Smooth muscle cell (in vitro differentiated cells): Measurements from ENCODE around the gene UMAD1. TPM values are rescaled to one million over a fixed set of nuclear protein-coding genes. Genes with fewer than 3 reads are reported as not detected.

ENCODE experiments used
- DNase-seq: peaks from one replicate; lab custom pipeline; 2025; ENCODE audit not compliant: unreplicated experiment; lab: John Stamatoyannopoulos, UW
- H2AFZ ChIP-seq: fragments of 200-600 bp; sonication (generic); 2 replicates; pipeline ENCODE4 v1.6.0; 2016; ENCODE audit warnings: antibody characterized with exemption, low read depth, mild to moderate bottlenecking
- H3F3A ChIP-seq: fragments of 200-600 bp; sonication (generic); 2 replicates; pipeline ENCODE4 v1.6.0; 2017; ENCODE audit warnings: antibody characterized with exemption, low read depth
- H3K27ac ChIP-seq: fragments of 200-600 bp; sonication (generic); 2 replicates; pipeline ENCODE4 v1.5.1; 2016; ENCODE audit warnings: low read depth, mild to moderate bottlenecking
- H3K27me3 ChIP-seq: fragments of 200-600 bp; sonication (generic); 2 replicates; pipeline ENCODE4 v1.6.1; 2016; ENCODE audit warnings: low read depth, mild to moderate bottlenecking
- H3K36me3 ChIP-seq: fragments of 200-600 bp; sonication (generic); 2 replicates; pipeline ENCODE4 v1.5.1; 2016; ENCODE audit warnings: low read depth
- H3K4me1 ChIP-seq: fragments of 200-600 bp; sonication (generic); 2 replicates; pipeline ENCODE4 v1.5.1; 2016; ENCODE audit warnings: low read depth
- H3K4me2 ChIP-seq: fragments of 200-600 bp; sonication (generic); 2 replicates; pipeline ENCODE4 v1.6.0; 2016; ENCODE audit warnings: mild to moderate bottlenecking
- H3K4me3 ChIP-seq: fragments of 200-600 bp; sonication (generic); 2 replicates; pipeline ENCODE4 v1.5.1; 2016; ENCODE audit warnings: mild to moderate bottlenecking
- H3K79me2 ChIP-seq: fragments of 200-600 bp; sonication (generic); 2 replicates; pipeline ENCODE4 v1.6.0; 2016; ENCODE audit warnings: low read depth, mild to moderate bottlenecking
- H3K9ac ChIP-seq: fragments of 200-600 bp; sonication (generic); 2 replicates; pipeline ENCODE4 v1.6.0; 2016; ENCODE audit warnings: low read depth
- H3K9me3 ChIP-seq: fragments of 200-600 bp; sonication (generic); replicated peaks from 2 replicates; pipeline ENCODE4 v1.5.1; 2016; ENCODE audit warnings: low read depth
- H4K20me1 ChIP-seq: fragments of 200-600 bp; sonication (generic); 2 replicates; pipeline ENCODE4 v1.6.0; 2016; ENCODE audit warnings: low read depth
- CTCF ChIP-seq: fragments of 200-600 bp; sonication (generic); IDR thresholded peaks from 2 replicates; pipeline ENCODE4 v1.5.1; 2017; ENCODE audit warnings: borderline replicate concordance, mild to moderate bottlenecking, antibody characterized with exemption; ENCODE audit not compliant: insufficient read depth, poor library complexity, severe bottlenecking
- WGBS: methylation state at CpG from one replicate; pipeline ENCODE4 v1.1.7; 2016; ENCODE audit warnings: low lambda C conversion rate; 5-methylcytosine and 5-hydroxymethylcytosine counted together
- polyA plus RNA-seq: library from polyadenylated mRNA; unstranded; fragments of >200 nt; fragmentation: Nextera tagmentation; extraction: Ambion mirVana; gene quantifications from 2 replicates; pipeline ENCODE4 v1.2.1, GENCODE V29; 2016
- total RNA-seq: library from RNA; depleted of rRNA; stranded (reverse); fragments of >200 nt; gene quantifications from 2 replicates; pipeline ENCODE4 v1.2.3, GENCODE V29; 2014

UMAD1 gene
- total and polyA plus RNA-seq, 2 experiments from 2014 or later: 13.7 to 24.3 TPM

- DNase-seq: no peak
- H3K4me1 ChIP-seq: no peaks in the 10 kb centered on the region
- no peaks in the 10 kb centered on the region for H3K79me2 ChIP-seq
- no peaks in the 10 kb centered on the region for H3K9me3 ChIP-seq
- no peak overlapping the region for H3K9ac ChIP-seq
- no peak overlapping the region for H3K4me3 ChIP-seq
- H4K20me1 ChIP-seq: no peaks in the 10 kb centered on the region
- no peaks in the 10 kb centered on the region for H3F3A ChIP-seq
- H3K27me3 ChIP-seq: no peaks in the 10 kb centered on the region
- H3K36me3 ChIP-seq: no peaks in the 10 kb centered on the region
- no peak for TF ChIP-seq CTCF
- H3K27ac ChIP-seq: no peak overlapping the region
- WGBS: 93% methylated on average over 5 of the region's 5 CpGs
- no peak overlapping the region for H2AFZ ChIP-seq
- H3K4me2 ChIP-seq: no peak overlapping the region
Observed at GRCh38 chr7:7720750-7721621, 80.4 kb downstream of the UMAD1 start.

- Histone ChIP-seq H3K79me2 (no peaks in the 10 kb centered on the region), H3K9me3 (no peaks in the 10 kb centered on the region), H3K9ac (no peak overlapping the region), H4K20me1 (no peaks in the 10 kb centered on the region), H3K4me2 (peak overlapping the region; percentile 13), H3K27ac (peak overlapping the region; percentile 39), H3K27me3 (no peaks in the 10 kb centered on the region), H3K36me3 (no peaks in the 10 kb centered on the region), H3K4me1 (peaks cover 6% of the 10 kb centered on the region), H3K4me3 (no peak overlapping the region), H2AFZ (no peak overlapping the region), H3F3A (no peaks in the 10 kb centered on the region)
- DNase-seq: no peak
- no peak for TF ChIP-seq CTCF
Observed at GRCh38 chr7:7731732-7732131, 91.2 kb downstream of the UMAD1 start.

- Histone ChIP-seq H3K27me3 (no peaks in the 10 kb centered on the region), H3K4me1 (peaks cover 15% of the 10 kb centered on the region), H3K79me2 (no peaks in the 10 kb centered on the region), H3K4me2 (no peak overlapping the region), H3K9ac (no peak overlapping the region), H3K4me3 (no peak overlapping the region), H4K20me1 (no peaks in the 10 kb centered on the region), H3K36me3 (no peaks in the 10 kb centered on the region), H3K27ac (peak overlapping the region; percentile 7), H3F3A (no peaks in the 10 kb centered on the region), H3K9me3 (no peaks in the 10 kb centered on the region), H2AFZ (no peak overlapping the region)
- DNase-seq: no peak
- WGBS: 53% methylated on average over 4 of the region's 4 CpGs
- no peak for TF ChIP-seq CTCF
Observed at GRCh38 chr7:7732621-7733281, 92.2 kb downstream of the UMAD1 start.
